GM12872 (cell line): Measurements from ENCODE around the gene CDK5R2.

Source experiments
- TF ChIP-seq, protein P1 (sequence below): IDR thresholded peaks from 3 replicates; pipeline ENCODE4 v1.5.1; 2011; ENCODE audit warnings: low read depth, mild to moderate bottlenecking, low read length, moderate library complexity; ENCODE audit not compliant: insufficient read depth

Gene CDK5R2

GRCh38 chr2:218958276-218958675, 1.2 kb upstream of the CDK5R2 start:
- TF ChIP-seq, protein P1, sequence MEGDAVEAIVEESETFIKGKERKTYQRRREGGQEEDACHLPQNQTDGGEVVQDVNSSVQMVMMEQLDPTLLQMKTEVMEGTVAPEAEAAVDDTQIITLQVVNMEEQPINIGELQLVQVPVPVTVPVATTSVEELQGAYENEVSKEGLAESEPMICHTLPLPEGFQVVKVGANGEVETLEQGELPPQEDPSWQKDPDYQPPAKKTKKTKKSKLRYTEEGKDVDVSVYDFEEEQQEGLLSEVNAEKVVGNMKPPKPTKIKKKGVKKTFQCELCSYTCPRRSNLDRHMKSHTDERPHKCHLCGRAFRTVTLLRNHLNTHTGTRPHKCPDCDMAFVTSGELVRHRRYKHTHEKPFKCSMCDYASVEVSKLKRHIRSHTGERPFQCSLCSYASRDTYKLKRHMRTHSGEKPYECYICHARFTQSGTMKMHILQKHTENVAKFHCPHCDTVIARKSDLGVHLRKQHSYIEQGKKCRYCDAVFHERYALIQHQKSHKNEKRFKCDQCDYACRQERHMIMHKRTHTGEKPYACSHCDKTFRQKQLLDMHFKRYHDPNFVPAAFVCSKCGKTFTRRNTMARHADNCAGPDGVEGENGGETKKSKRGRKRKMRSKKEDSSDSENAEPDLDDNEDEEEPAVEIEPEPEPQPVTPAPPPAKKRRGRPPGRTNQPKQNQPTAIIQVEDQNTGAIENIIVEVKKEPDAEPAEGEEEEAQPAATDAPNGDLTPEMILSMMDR, result no peak

- TF ChIP-seq, protein P1, result no peak
Measured at GRCh38 chr2:218959761-218960308, 369 bp downstream of the CDK5R2 start.

DNA sequence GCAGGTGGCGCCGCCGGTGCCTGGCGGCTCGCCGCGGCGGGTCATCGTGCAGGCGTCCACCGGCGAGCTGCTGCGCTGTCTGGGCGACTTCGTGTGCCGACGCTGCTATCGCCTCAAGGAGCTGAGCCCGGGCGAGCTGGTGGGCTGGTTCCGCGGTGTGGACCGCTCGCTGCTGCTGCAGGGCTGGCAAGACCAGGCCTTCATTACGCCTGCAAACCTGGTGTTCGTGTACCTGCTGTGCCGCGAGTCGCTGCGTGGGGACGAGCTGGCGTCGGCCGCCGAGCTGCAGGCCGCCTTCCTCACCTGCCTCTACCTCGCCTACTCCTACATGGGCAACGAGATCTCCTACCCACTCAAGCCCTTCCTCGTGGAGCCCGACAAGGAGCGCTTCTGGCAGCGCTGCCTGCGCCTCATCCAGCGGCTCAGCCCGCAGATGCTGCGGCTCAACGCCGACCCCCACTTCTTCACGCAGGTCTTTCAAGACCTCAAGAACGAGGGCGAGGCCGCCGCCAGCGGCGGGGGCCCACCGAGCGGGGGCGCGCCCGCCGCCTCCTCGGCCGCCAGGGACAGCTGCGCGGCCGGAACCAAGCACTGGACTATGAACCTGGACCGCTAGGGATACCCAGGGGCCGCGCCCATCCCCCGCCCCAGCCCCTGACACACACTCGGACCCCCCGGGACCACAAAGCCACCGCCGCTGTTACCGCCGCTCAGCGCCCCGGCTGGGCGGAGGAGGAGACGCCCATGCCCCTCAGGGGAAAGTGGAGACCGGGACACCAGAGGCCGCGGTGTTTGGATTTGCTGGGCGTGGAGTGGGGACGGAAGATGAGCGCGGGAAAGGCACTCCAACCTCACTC, 1.1 kb downstream of the CDK5R2 start:
- TF ChIP-seq, protein P1, result no peak

GRCh38 chr2:218961229-218961628, 1.8 kb downstream of the CDK5R2 start:
- TF ChIP-seq, protein P1, result no peak

DNA sequence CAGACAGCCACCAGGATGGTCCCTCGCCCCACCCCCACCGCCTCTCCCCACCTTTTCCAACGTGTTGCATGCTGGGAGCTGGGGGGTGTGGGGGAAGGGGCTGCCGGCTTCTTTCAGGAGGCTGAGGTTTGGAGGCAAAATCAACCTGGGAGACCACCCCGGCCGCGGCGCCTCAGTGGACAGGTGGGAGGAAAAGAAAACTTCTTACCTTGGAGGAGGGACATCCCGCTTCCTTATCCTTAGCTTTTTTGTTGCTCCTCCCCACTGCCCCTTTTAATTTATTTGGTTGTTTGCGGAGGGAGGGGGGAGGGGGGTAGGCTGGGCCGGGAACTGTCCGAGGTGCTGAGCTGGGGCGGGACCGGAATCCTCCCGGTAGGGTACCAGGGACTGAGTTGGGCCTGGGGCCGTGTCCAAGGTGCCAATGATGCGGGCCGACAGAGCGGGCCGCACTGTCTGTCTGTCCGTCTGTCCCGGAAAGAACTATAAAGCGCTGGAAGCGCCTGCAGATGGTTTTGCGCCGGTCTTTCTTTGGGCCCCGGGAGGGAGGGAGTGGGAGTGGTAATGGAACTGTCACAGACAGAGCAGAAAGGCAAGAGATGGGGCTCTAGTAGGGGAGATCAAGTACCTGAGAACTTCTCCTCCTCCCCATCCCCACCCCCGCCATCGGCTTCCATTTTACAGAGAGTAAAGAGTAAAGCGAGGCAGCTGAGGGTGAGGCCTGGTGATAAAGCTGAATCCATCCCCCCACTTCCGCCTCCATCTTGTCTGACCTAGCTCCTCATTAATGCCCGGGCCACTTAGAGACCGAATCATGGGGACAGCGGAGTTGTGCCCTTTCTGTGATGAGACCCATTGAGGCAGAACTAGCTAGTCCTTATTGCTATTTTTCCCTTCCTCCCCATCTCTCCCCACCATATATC, 2.4 kb downstream of the CDK5R2 start:
- TF ChIP-seq, protein P1, result no peak

- TF ChIP-seq, protein P1, result no peak
Measured at GRCh38 chr2:218962859-218963492, 3.5 kb downstream of the CDK5R2 start.
